Left lung (tissue), 10 donors: ENCODE data around the gene RNF10. TPM values are rescaled to one million over a fixed set of nuclear protein-coding genes. Genes with fewer than 3 reads are reported as not detected.
A peak's percentile ranks its signal among the peaks of the same experiment; 100 is the strongest.

Experiments used
- ATAC-seq: fragments of 200-7000 bp; cut with Tn5 transposase; one replicate; pipeline ENCODE4 v1.9.1; 2020; ENCODE audit warnings: moderate library complexity
- DNase-seq, 4 donors: peaks; one replicate each; pipeline ENCODE4 v3.0.0-alpha.2; 2013 to 2020
- H3K27ac ChIP-seq, 2 donors: fragments of 200-600 bp; sonication (generic) in 1 of 2; one replicate each; pipeline versions ENCODE4 v1.5.0 to v1.8.0; 2020 to 2021
- H3K27me3 ChIP-seq, 2 donors: fragments of 200-600 bp; sonication (generic) in 1 of 2; one replicate each; pipeline versions ENCODE4 v1.5.0 to v1.8.0; 2020 to 2021
- H3K36me3 ChIP-seq, 2 donors: fragments of 200-600 bp; sonication (generic) in 1 of 2; one replicate each; pipeline versions ENCODE4 v1.5.0 to v1.8.0; 2020 to 2021
- H3K4me1 ChIP-seq, 2 donors: fragments of 200-600 bp; one replicate each; pipeline ENCODE4 v1.8.0; 2021
- H3K4me3 ChIP-seq, 2 donors: fragments of 200-600 bp; sonication (generic) in 1 of 2; one replicate each; pipeline versions ENCODE4 v1.5.0 to v1.8.0; 2020 to 2021; ENCODE audit warnings: mild to moderate bottlenecking in 1 of 2
- H3K9me3 ChIP-seq, 2 donors: fragments of 200-600 bp; sonication (generic) in 1 of 2; one replicate each; pipeline versions ENCODE4 v1.5.0 to v1.8.0; 2020 to 2021
- intact Hi-C, 2 donors: fragments of 100-400 bp; cut with DNase I; formaldehyde crosslinking; loops; one replicate each; pipeline versions ENCODE4 v1.11.2 to v1.14.2; 2022
- polyA plus RNA-seq, 6 donors: library from polyadenylated mRNA; unstranded; fragments of 120-200 nt; gene quantifications; one replicate each; pipeline ENCODE4 v1.2.1, GENCODE V29; 2013; ENCODE audit not compliant: insufficient read length in 6 of 6
- total RNA-seq, 2 donors: library from RNA; stranded (reverse); fragmentation: NEBNext Ultra II Directional; extraction: Animal tissue kit (Norgen Biotek cat#: 25700); gene quantifications; one replicate each; pipeline ENCODE4 v1.2.1, GENCODE V29; 2021
- TF ChIP-seq, protein P1 (sequence below), 2 donors: fragments of 200-600 bp; sonication (generic) in 1 of 2; IDR thresholded peaks; one replicate each; pipeline versions ENCODE4 v1.5.0 to v1.8.0; 2021; ENCODE audit warnings: antibody characterized with exemption in 2 of 2
- donor health status: DM: no; HTN: yes; CAD: no.
- donor health status: DM: no; HTN: no; CAD: no.

The RNF10 gene
- total and polyA plus RNA-seq, 8 donors, result 155 to 251 (median 219) TPM

DNA sequence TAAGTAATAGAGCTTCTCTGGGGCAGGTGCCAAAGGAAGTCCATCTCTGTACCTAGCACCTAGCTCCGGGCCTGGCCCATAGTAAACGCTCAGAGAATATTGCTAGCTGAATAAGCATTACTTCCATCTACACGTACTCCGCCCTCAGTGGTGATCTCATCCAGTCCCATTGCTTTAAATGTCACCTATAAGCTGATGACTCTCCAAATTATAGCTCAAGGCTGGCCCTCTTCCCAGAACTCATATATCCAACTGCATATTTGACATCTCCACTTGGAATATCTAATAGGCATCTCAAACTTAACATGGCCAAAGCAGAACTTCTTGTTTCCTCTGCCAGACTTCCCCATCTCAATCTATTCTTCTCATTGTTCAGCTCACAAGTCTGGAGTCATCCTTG is 45.1 kb upstream of the RNF10 start:
- TF ChIP-seq, protein P1, sequence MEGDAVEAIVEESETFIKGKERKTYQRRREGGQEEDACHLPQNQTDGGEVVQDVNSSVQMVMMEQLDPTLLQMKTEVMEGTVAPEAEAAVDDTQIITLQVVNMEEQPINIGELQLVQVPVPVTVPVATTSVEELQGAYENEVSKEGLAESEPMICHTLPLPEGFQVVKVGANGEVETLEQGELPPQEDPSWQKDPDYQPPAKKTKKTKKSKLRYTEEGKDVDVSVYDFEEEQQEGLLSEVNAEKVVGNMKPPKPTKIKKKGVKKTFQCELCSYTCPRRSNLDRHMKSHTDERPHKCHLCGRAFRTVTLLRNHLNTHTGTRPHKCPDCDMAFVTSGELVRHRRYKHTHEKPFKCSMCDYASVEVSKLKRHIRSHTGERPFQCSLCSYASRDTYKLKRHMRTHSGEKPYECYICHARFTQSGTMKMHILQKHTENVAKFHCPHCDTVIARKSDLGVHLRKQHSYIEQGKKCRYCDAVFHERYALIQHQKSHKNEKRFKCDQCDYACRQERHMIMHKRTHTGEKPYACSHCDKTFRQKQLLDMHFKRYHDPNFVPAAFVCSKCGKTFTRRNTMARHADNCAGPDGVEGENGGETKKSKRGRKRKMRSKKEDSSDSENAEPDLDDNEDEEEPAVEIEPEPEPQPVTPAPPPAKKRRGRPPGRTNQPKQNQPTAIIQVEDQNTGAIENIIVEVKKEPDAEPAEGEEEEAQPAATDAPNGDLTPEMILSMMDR (IDR thresholded peaks at IDR 0.05), result no peak
- Histone ChIP-seq H3K9me3 (no peaks in the 10 kb centered on the region), H3K27ac (no peak overlapping the region), H3K27me3 (no peaks in the 10 kb centered on the region), H3K4me3 (no peak overlapping the region), H3K36me3 (peaks cover 0 to 12% of the 10 kb centered on the region in 2 donors), H3K4me1 (no peaks in the 10 kb centered on the region)
- intact Hi-C loops, result no loop called here
- ATAC-seq, result no peak
- no peak for DNase-seq

DNA sequence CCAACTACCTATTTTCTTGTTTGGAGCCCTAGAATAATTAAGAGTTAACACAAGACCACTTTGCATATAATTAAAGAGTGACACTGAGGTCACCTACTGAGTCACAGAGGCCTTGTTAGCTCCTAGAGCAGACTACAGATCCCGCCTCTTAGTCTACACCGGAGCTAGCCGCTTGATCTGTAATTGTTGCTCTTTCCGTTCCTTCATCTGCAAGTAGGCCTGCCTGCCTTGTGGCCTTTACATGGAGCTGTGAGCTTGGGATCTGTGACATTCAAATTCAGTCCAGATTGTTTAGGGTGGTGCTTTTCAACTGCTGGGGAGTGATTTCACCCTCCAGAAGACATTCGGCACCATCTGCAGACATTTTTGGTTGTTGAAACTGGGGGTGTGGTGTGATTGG is 43.8 kb upstream of the RNF10 start:
- DNase-seq (no peak), ATAC-seq (no peak)
- Histone ChIP-seq H3K27ac (no peak overlapping the region), H3K4me3 (no peak overlapping the region), H3K27me3 (no peaks in the 10 kb centered on the region), H3K4me1 (peaks cover 0 to 5% of the 10 kb centered on the region in 2 donors), H3K9me3 (no peaks in the 10 kb centered on the region), H3K36me3 (peaks cover 0 to 12% of the 10 kb centered on the region in 2 donors)
- TF ChIP-seq, protein P1 (IDR thresholded peaks at IDR 0.05), result no peak
- intact Hi-C loops, result no loop called here

DNA sequence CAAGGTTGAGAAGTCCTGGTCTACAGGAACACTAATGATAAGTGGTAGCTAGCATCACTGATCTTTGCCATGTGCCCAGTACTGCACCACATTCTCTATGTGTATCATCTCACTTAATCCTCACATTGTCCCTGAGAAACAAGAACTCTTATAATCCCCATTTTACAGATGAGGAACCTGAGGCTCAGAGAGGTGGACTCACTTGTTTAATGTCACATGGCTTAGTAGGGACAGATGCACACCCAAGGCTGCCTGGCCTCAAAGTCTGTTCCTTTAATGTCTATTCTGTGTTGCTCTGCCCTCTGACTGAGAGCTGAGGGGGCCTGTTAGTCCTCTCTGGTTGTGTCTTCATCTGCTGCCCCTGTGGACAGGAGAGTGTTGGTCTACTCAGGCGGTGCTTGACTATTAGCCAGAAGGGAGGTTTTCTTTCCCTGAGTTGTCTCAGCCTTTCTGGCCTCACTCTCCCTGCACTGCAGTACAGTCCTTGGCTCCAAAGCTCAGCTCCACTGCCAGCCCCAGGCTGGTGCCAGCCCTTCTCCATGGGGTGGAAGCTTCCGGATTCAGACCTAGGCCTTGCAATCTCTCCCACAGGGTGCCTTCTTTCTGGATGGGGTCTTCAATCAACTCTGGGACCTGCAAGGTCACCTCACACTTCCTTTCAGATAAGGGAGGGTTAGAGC is 43.2 kb upstream of the RNF10 start:
- DNase-seq, result no peak
- no peak for ATAC-seq
- TF ChIP-seq, protein P1 (IDR thresholded peaks at IDR 0.05), result no peak
- Histone ChIP-seq H3K4me1 (peaks cover 0 to 8% of the 10 kb centered on the region in 2 donors), H3K27me3 (no peaks in the 10 kb centered on the region), H3K36me3 (peaks cover 0 to 12% of the 10 kb centered on the region in 2 donors), H3K9me3 (no peaks in the 10 kb centered on the region), H3K4me3 (no peak overlapping the region), H3K27ac (no peak overlapping the region)
- intact Hi-C loops, result no loop called here

DNA sequence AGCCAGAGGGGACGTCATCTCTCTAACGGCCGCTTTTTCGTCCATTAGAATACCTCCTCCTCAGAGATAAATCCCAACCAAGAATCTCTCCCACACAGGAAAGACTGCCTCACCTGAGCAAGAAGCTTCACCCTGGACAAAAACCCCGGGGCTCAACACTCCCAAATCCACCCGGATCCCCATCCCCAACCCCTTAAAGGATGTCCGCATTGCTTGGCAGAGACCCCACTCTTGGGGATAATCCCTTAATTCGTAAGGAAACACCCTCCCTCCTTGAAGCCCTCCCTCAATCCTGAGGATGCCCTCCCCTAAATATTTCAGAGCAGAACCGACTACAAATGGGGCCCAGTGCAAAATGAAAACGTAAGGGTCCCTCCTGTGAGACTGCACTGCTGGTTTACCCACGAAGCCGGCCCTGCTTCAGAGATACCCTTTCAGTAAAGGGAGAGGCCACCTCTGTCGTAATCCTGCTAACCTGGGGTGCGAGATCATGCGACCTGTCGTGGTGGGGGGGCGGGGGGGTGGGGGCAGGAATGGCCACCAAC is 38.9 kb upstream of the RNF10 start:
- Histone ChIP-seq H3K36me3 (peaks cover 0 to 27% of the 10 kb centered on the region in 2 donors), H3K4me1 (peaks cover 11 to 28% of the 10 kb centered on the region in 2 donors), H3K4me3 (peak overlapping the region; percentile 95 to 99), H3K9me3 (no peaks in the 10 kb centered on the region), H3K27me3 (no peaks in the 10 kb centered on the region), H3K27ac (peak overlapping the region; percentile 26 to 90)
- DNase-seq (peak in 1 of 4 donors; percentile 13), ATAC-seq (peak; percentile 10)
- TF ChIP-seq, protein P1 (IDR thresholded peaks at IDR 0.05), result no peak
- intact Hi-C loops, result no loop called here

DNA sequence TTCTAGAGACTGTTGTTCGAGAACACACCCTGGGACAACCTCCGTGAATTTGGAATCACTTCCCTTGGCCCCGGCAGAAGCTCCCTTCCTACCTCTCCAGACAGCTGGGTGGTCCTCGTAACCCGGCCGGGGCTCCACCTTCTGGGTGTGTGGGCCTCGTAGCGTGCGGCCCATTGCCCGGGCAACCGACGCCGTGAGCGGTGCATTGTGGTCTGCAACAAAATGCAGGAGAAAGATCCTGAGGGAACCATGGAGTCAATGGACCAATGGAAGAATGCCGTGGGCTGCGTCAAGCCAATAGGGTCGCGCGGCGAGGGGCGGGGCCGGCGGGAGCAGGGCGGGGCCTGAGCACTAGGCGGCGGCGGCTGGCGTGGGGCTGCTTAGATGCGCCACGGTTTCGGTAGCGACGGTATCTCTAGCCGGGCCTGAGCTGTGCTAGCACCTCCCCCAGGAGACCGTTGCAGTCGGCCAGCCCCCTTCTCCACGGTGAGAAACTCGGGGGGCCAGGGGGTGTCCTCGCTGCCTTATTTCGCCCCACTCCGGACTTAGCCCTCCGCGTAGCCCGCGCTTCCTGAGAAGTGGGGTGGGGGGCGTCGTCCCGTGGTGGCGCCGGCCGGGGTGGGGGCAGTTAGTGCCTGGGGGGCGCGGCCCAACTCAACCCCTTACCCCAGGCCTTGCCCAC is 38.3 kb upstream of the RNF10 start, which contains the start of gene DYNLL1:
TSS of gene DYNLL1 (plus strand) at position 383 of the 682 bp plus-strand sequence. CDS start 309 bp downstream, outside the sequence.
- peak; percentile 99 for ATAC-seq
- H3K9me3 ChIP-seq, result no peaks in the 10 kb centered on the region
- no peaks in the 10 kb centered on the region for H3K27me3 ChIP-seq
- H3K4me3 ChIP-seq, result peak within 1 kb of the TSS; percentile 95 to 99
- H3K36me3 ChIP-seq, result peaks cover 0 to 30% of the 10 kb centered on the region in 2 donors
- intact Hi-C loops, result no loop called here
- DNase-seq, result peak; percentile 95 to 97 (median 96)
- H3K27ac ChIP-seq, result peak within 1 kb of the TSS; percentile 83 to 90
- TF ChIP-seq, protein P1 (IDR thresholded peaks at IDR 0.05), result no peak
- peaks cover 11 to 28% of the 10 kb centered on the region in 2 donors for H3K4me1 ChIP-seq
